ENCODE measurements around the gene SMIM45.
"Not testable (repeated sequence)": the region's sequence is repeated elsewhere in the genome, so short reads cannot be mapped to it uniquely, and the experiment has no call there.

SMIM45 gene

GRCh38 chr22:41933411-41934177, 18.4 kb upstream of the SMIM45 start:
- DNase-seq (ENCODE audit: low read depth in 2 of 3, low spot score in 2 of 3), result peak in 1 of 3 donors; percentile 67

- no peak for DNase-seq (ENCODE audit: low read depth in 2 of 3, low spot score in 2 of 3)
Observed at GRCh38 chr22:41934284-41935014, 17.5 kb upstream of the SMIM45 start.

- no peak for DNase-seq (ENCODE audit: low read depth in 2 of 3, low spot score in 2 of 3)
Observed at GRCh38 chr22:41935015-41935351, 17.0 kb upstream of the SMIM45 start.

GRCh38 chr22:41935509-41935908, 16.4 kb upstream of the SMIM45 start:
- DNase-seq (ENCODE audit: low read depth in 2 of 3, low spot score in 2 of 3), result no peak

GRCh38 chr22:41936894-41937169, 15.1 kb upstream of the SMIM45 start:
- DNase-seq (ENCODE audit: low read depth in 2 of 3, low spot score in 2 of 3), result no peak

GRCh38 chr22:41939981-41940831, 11.7 kb upstream of the SMIM45 start:
- peak in 1 of 3 donors; percentile 84 for DNase-seq (ENCODE audit: low read depth in 2 of 3, low spot score in 2 of 3)

- peak; percentile 72 to 88 (median 81) for DNase-seq (ENCODE audit: low read depth in 2 of 3, low spot score in 2 of 3)
Observed at GRCh38 chr22:41940832-41941765, 10.9 kb upstream of the SMIM45 start.

- DNase-seq (ENCODE audit: low read depth in 2 of 3, low spot score in 2 of 3), result no peak
Observed at GRCh38 chr22:41943661-41944209, 8.2 kb upstream of the SMIM45 start.

- peak; percentile 70 to 94 (median 89) for DNase-seq (ENCODE audit: low read depth in 2 of 3, low spot score in 2 of 3)
Observed at GRCh38 chr22:41946629-41947423, 5.1 kb upstream of the SMIM45 start, which contains the start of gene CENPM. CENPM (minus strand) TSS chr22:41947152; CDS start chr22:41947076, 76 bp downstream.

GRCh38 chr22:41947424-41948080, 4.4 kb upstream of the SMIM45 start:
- DNase-seq (ENCODE audit: low read depth in 2 of 3, low spot score in 2 of 3), result no peak

- no peak for DNase-seq (ENCODE audit: low read depth in 2 of 3, low spot score in 2 of 3)
Observed at GRCh38 chr22:41948142-41948541, 3.8 kb upstream of the SMIM45 start.

GRCh38 chr22:41948928-41949296, 3.0 kb upstream of the SMIM45 start:
- not testable (repeated sequence) for DNase-seq (ENCODE audit: low read depth in 2 of 3, low spot score in 2 of 3)

GRCh38 chr22:41949297-41949965, 2.5 kb upstream of the SMIM45 start:
- no peak for DNase-seq (ENCODE audit: low read depth in 2 of 3, low spot score in 2 of 3)

- no peak for DNase-seq (ENCODE audit: low read depth in 2 of 3, low spot score in 2 of 3)
Observed at GRCh38 chr22:41952713-41953112, 763 bp downstream of the SMIM45 start.

GRCh38 chr22:41957941-41958556, 6.1 kb downstream of the SMIM45 start:
- no peak for DNase-seq (ENCODE audit: low read depth in 2 of 3, low spot score in 2 of 3)

GRCh38 chr22:41963453-41964111, 11.6 kb downstream of the SMIM45 start:
- no peak for DNase-seq (ENCODE audit: low read depth in 2 of 3, low spot score in 2 of 3)

- no peak for DNase-seq (ENCODE audit: low read depth in 2 of 3, low spot score in 2 of 3)
Observed at GRCh38 chr22:41964112-41964491, 12.2 kb downstream of the SMIM45 start.

Measured in hematopoietic multipotent progenitor cell (in vitro differentiated cells).